ENCODE measurements around the gene PKIG. TPM values are rescaled to one million over a fixed set of nuclear protein-coding genes. Genes with fewer than 3 reads are reported as not detected.

The PKIG gene
- total and polyA plus RNA-seq, 11 donors, result 155 to 286 (median 200) TPM

GRCh38 chr20:44580581-44581268 is 1.7 kb upstream of the PKIG start:
- H3K4me1 ChIP-seq, result peaks cover 5 to 71% (median 55%) of the 10 kb centered on the region in 12 donors

GRCh38 chr20:44581515-44581914 is 864 bp upstream of the PKIG start:
- H3K9me3 ChIP-seq, result no peaks in the 10 kb centered on the region
- peak overlapping the region in 6 of 12 donors; percentile 59 to 72 (median 65) for H3K4me3 ChIP-seq
- intact Hi-C loops (cut with DNase I), result no loop called here
- peak overlapping the region; percentile 82 to 96 (median 92) for H3K27ac ChIP-seq
- no peak for TF ChIP-seq CTCF (IDR thresholded peaks at IDR 0.05)
- no peak for TF ChIP-seq POLR2A (IDR thresholded peaks at IDR 0.05)
- ATAC-seq (no peak), DNase-seq (no peak)
- 49 to 81% (median 65%) methylated on average over 1 of the region's 1 CpG for WGBS, 4 donors
- no peaks in the 10 kb centered on the region for H3K27me3 ChIP-seq
- H3K4me1 ChIP-seq, result peaks cover 5 to 74% (median 59%) of the 10 kb centered on the region in 12 donors
- H3K36me3 ChIP-seq, result no peaks in the 10 kb centered on the region

More at GRCh38 chr20:44580581-44581268, 1.7 kb upstream of the PKIG start:
- Histone ChIP-seq H3K4me3 (no peak overlapping the region), H3K27me3 (no peaks in the 10 kb centered on the region), H3K36me3 (no peaks in the 10 kb centered on the region), H3K27ac (peak overlapping the region; percentile 82 to 96 (median 92)), H3K9me3 (no peaks in the 10 kb centered on the region)
- no peak for TF ChIP-seq POLR2A (IDR thresholded peaks at IDR 0.05)
- no peak for TF ChIP-seq CTCF (IDR thresholded peaks at IDR 0.05)
- intact Hi-C loops (cut with DNase I), result no loop called here
- 79 to 82% (median 80%) methylated on average over 9 of the region's 9 CpGs for WGBS, 4 donors
- peak in 1 of 4 donors; percentile 3 for ATAC-seq
- DNase-seq, result no peak

- peak overlapping the region; percentile 82 to 96 (median 92) for H3K27ac ChIP-seq
- H3K4me1 ChIP-seq, result peaks cover 5 to 80% (median 66%) of the 10 kb centered on the region in 12 donors
- intact Hi-C loops (cut with DNase I), result loop anchor here in 4 of 10 donors (2.0 kb wide), 2 partner anchors 16 to 18 kb away; no protein-coding TSS in a partner anchor
- no peaks in the 10 kb centered on the region for H3K36me3 ChIP-seq
- H3K27me3 ChIP-seq, result no peaks in the 10 kb centered on the region
- TF ChIP-seq CTCF (IDR thresholded peaks at IDR 0.05) (no peak), POLR2A (IDR thresholded peaks at IDR 0.05) (no peak)
- DNase-seq, result no peak
- peak overlapping the region; percentile 40 to 72 (median 64) for H3K4me3 ChIP-seq
- 9 to 43% (median 15%) methylated on average over 1 of the region's 1 CpG for WGBS, 4 donors
- no peak for ATAC-seq
- H3K9me3 ChIP-seq, result no peaks in the 10 kb centered on the region
Observed at GRCh38 chr20:44583157-44583556, 778 bp downstream of the PKIG start.

- H3K4me1 ChIP-seq, result peaks cover 5 to 86% (median 71%) of the 10 kb centered on the region in 12 donors
- intact Hi-C loops (cut with DNase I), result no loop called here
- no peaks in the 10 kb centered on the region for H3K9me3 ChIP-seq
- no peak for TF ChIP-seq POLR2A (IDR thresholded peaks at IDR 0.05)
- peak in 1 of 12 donors; percentile 15 for TF ChIP-seq CTCF (IDR thresholded peaks at IDR 0.05)
- no peaks in the 10 kb centered on the region for H3K27me3 ChIP-seq
- H3K36me3 ChIP-seq, result peaks cover 0 to under 1% (median 0%) of the 10 kb centered on the region in 9 donors
- 45 to 61% (median 53%) methylated on average over 4 of the region's 4 CpGs for WGBS, 4 donors
- ATAC-seq (no peak), DNase-seq (no peak)
- H3K4me3 ChIP-seq, result peak overlapping the region; percentile 40 to 72 (median 64)
- peak overlapping the region; percentile 82 to 96 (median 92) for H3K27ac ChIP-seq
Observed at GRCh38 chr20:44584162-44584561, 1.8 kb downstream of the PKIG start.

Measured in heart left ventricle (tissue), 16 donors.